GM19467 (cell line): ENCODE measurements around the gene MOSMO.

Experiments
- ATAC-seq: cut with Tn5 transposase; IDR thresholded peaks from one replicate; pipeline ENCODE4 v1.9.1; 2021; ENCODE audit warnings: mild to moderate bottlenecking, moderate library complexity; ENCODE audit not compliant: unreplicated experiment

The MOSMO gene

GRCh38 chr16:22132801-22133200, 124.9 kb downstream of the MOSMO start:
- no peak for ATAC-seq
